Vagina (tissue), 2 donors: ENCODE data around the gene PRDM16.

Experiments used
- POLR2AphosphoS5 ChIP-seq, 2 donors: sonication (generic); formaldehyde crosslinking; IDR thresholded peaks; one replicate each; pipeline ENCODE4 v1.9.0; 2017; ENCODE audit warnings: antibody characterized with exemption in 2 of 2, mild to moderate bottlenecking in 2 of 2, low read depth in 1 of 2; ENCODE audit not compliant: insufficient read depth in 1 of 2
- TF ChIP-seq, protein P1 (sequence below), 3 experiments: fragments of 450-650 bp in 2 of 3; fragments of 200-600 bp in 1 of 3; sonication (generic) in 1 of 3; IDR thresholded peaks; one replicate each; pipeline ENCODE4 v1.5.1; 2017 to 2019; ENCODE audit warnings: antibody characterized with exemption in 3 of 3, mild to moderate bottlenecking in 2 of 3, moderate library complexity in 2 of 3

DNA sequence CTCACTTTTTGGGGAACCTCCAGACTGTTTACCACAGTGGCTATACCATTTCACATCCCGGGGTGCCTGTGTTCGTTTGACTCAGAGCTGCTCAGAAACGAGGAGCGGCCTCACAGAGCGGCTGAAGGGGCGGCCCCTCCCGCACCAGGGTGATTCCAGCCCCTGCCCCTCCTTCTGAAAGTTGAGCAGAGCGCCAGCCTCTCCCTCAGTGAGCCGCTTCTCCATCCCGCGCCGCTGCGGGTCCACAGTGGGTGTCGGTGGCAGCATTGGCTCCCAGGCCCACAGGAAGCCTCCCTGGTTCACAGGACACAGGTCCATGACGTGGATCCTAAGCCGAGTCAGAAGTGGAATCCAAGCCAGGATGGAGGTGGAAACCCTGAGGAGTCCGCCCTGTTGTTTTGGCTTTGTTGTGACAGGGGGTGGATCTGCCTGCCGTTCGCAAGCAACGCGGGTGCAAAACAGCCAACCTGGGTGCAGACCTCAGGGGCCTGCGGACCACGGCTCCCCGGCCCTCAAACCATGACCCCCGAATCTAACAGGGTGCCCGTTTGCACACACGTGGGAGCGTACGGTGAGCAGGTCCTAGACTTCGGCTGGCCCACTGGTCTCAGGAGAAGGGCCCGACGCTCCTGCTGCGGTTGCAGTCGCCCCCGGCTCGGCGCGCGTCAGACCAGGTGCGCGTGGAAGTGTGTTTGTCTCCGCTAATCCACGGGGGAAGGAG is 198.7 kb downstream of the PRDM16 start:
- TF ChIP-seq POLR2AphosphoS5 (IDR thresholded peaks at IDR 0.05; ENCODE audit: insufficient read depth in 1 of 2, low read depth in 1 of 2): no peak
- TF ChIP-seq, protein P1, sequence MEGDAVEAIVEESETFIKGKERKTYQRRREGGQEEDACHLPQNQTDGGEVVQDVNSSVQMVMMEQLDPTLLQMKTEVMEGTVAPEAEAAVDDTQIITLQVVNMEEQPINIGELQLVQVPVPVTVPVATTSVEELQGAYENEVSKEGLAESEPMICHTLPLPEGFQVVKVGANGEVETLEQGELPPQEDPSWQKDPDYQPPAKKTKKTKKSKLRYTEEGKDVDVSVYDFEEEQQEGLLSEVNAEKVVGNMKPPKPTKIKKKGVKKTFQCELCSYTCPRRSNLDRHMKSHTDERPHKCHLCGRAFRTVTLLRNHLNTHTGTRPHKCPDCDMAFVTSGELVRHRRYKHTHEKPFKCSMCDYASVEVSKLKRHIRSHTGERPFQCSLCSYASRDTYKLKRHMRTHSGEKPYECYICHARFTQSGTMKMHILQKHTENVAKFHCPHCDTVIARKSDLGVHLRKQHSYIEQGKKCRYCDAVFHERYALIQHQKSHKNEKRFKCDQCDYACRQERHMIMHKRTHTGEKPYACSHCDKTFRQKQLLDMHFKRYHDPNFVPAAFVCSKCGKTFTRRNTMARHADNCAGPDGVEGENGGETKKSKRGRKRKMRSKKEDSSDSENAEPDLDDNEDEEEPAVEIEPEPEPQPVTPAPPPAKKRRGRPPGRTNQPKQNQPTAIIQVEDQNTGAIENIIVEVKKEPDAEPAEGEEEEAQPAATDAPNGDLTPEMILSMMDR (IDR thresholded peaks at IDR 0.05): no peak
